ENCODE data around the gene GNAO1. TPM values are rescaled to one million over a fixed set of nuclear protein-coding genes. Genes with fewer than 3 reads are reported as not detected.

The GNAO1 gene
- total RNA-seq, 1 experiment from 2014 or later: 3.8 TPM

- H3K4me3 ChIP-seq (ENCODE audit: insufficient read depth, low read depth, low read length): no peak overlapping the region
- H3K36me3 ChIP-seq (replicated peaks; ENCODE audit: control insufficient read depth, insufficient read depth, low read length): no peaks in the 10 kb centered on the region
- H3K27me3 ChIP-seq (ENCODE audit: control insufficient read depth, insufficient read depth, low read length): no peaks in the 10 kb centered on the region
- DNase-seq: no peak
Measured at GRCh38 chr16:56261656-56262055, 70.4 kb downstream of the GNAO1 start.

GRCh38 chr16:56262148-56262547 lies 70.9 kb downstream of the GNAO1 start:
- no peaks in the 10 kb centered on the region for H3K27me3 ChIP-seq (ENCODE audit: control insufficient read depth, insufficient read depth, low read length)
- no peak for DNase-seq
- no peak overlapping the region for H3K4me3 ChIP-seq (ENCODE audit: insufficient read depth, low read depth, low read length)
- no peaks in the 10 kb centered on the region for H3K36me3 ChIP-seq (replicated peaks; ENCODE audit: control insufficient read depth, insufficient read depth, low read length)

GRCh38 chr16:56262551-56263245 lies 71.4 kb downstream of the GNAO1 start:
- no peak for DNase-seq
- Histone ChIP-seq H3K27me3 (ENCODE audit: control insufficient read depth, insufficient read depth, low read length) (no peaks in the 10 kb centered on the region), H3K4me3 (ENCODE audit: insufficient read depth, low read depth, low read length) (no peak overlapping the region), H3K36me3 (replicated peaks; ENCODE audit: control insufficient read depth, insufficient read depth, low read length) (no peaks in the 10 kb centered on the region)

- Histone ChIP-seq H3K4me3 (ENCODE audit: insufficient read depth, low read depth, low read length) (no peak overlapping the region), H3K36me3 (replicated peaks; ENCODE audit: control insufficient read depth, insufficient read depth, low read length) (no peaks in the 10 kb centered on the region), H3K27me3 (ENCODE audit: control insufficient read depth, insufficient read depth, low read length) (no peaks in the 10 kb centered on the region)
- DNase-seq: no peak
Measured at GRCh38 chr16:56263711-56264608, 72.7 kb downstream of the GNAO1 start.

DNA sequence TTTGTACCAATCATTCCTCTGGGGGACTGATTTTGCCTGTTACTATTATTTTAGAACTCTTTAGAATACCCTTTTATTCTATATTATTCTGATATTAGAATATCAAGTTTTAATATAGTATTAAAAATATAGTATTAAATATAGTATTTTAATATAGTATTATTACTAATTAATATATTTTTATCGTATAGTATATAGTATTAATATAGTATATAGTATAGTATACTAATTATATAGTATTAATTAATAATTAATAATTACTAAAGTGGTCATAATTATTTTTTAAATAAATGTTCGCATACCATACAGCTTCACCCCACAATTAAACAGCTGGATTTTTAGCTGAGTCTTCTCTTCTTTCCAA lies 73.3 kb downstream of the GNAO1 start:
- no peaks in the 10 kb centered on the region for H3K36me3 ChIP-seq (replicated peaks; ENCODE audit: control insufficient read depth, insufficient read depth, low read length)
- DNase-seq: no peak
- H3K27me3 ChIP-seq (ENCODE audit: control insufficient read depth, insufficient read depth, low read length): no peaks in the 10 kb centered on the region
- no peak overlapping the region for H3K4me3 ChIP-seq (ENCODE audit: insufficient read depth, low read depth, low read length)

DNA sequence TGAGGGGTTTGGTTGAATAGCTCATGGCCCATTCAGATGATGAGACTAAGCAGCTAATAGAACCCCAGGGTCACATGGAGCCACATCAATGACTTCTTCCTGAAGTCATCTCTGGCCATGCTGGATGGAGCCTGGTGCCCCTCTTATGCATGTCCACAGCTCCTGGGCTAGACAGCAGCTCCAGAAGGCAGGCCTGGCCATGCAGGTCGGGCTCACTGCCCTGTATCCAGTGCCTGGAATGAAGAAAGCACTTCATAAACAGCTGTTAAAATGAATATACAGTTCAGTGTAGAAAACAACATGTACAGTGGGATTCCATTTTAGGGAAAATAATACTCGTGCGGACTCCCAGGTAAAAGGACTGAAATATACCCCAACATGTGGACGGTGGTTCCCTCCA lies 73.9 kb downstream of the GNAO1 start:
- no peaks in the 10 kb centered on the region for H3K27me3 ChIP-seq (ENCODE audit: control insufficient read depth, insufficient read depth, low read length)
- no peak for DNase-seq

GRCh38 chr16:56265746-56266145 lies 74.5 kb downstream of the GNAO1 start:
- no peaks in the 10 kb centered on the region for H3K27me3 ChIP-seq (ENCODE audit: control insufficient read depth, insufficient read depth, low read length)
- no peak for DNase-seq
- H3K4me3 ChIP-seq (ENCODE audit: insufficient read depth, low read depth, low read length): no peak overlapping the region
- H3K36me3 ChIP-seq (replicated peaks; ENCODE audit: control insufficient read depth, insufficient read depth, low read length): no peaks in the 10 kb centered on the region

More for the DNA sequence above, 73.9 kb downstream of the GNAO1 start:
- Histone ChIP-seq H3K36me3 (replicated peaks; ENCODE audit: control insufficient read depth, insufficient read depth, low read length) (no peaks in the 10 kb centered on the region), H3K4me3 (ENCODE audit: insufficient read depth, low read depth, low read length) (no peak overlapping the region)

DNA sequence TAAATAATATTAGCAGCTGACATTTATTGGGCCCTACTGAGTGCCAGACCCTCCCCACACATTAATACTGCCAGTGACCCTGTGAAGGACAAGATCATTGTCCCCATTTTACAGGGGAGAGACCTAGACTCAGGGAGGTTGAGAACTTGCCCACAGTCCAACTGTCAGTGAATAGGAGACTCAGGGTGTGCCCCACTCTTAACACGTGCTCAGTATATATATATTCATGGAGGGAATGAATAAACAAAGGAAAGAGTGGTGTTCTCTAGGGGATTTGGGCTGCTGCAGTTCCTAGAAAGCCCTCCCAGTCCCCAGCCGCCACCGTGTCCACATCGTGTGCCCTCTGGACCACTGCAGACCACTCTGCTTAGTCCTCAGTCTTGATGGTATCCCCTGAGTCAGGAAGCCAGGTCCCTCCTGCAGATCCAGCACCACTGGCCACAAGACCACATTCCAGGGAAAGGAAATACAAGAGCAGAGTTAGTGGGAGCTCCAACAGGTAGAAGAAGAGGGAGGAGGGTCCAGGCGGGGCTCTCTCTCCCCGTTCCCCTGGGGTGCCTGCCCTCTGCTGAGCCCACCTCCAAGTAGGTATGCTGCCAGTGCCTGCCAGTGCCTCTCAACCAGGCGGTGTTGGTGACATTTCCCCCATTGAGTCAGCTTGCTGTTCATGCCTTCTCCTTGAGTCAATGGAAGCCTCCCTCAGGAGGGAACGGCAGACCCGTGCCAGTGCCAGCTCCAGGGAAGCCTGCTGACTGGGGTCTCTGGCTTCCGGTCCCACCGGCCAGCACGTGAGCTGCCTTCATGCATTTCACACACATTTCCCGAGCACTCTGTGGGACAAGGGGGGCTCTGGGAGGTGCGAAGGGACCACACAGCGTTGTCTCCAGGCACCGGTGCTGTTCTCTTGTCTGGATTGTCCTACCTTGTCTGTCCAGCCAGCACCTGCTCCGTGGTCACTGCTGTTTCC lies 75.6 kb downstream of the GNAO1 start:
- Histone ChIP-seq H3K36me3 (replicated peaks; ENCODE audit: control insufficient read depth, insufficient read depth, low read length) (no peaks in the 10 kb centered on the region), H3K27me3 (ENCODE audit: control insufficient read depth, insufficient read depth, low read length) (no peaks in the 10 kb centered on the region), H3K4me3 (ENCODE audit: insufficient read depth, low read depth, low read length) (no peak overlapping the region)
- no peak for DNase-seq

- DNase-seq: no peak
- Histone ChIP-seq H3K27me3 (ENCODE audit: control insufficient read depth, insufficient read depth, low read length) (no peaks in the 10 kb centered on the region), H3K36me3 (replicated peaks; ENCODE audit: control insufficient read depth, insufficient read depth, low read length) (no peaks in the 10 kb centered on the region), H3K4me3 (ENCODE audit: insufficient read depth, low read depth, low read length) (no peak overlapping the region)
Measured at GRCh38 chr16:56267888-56268287, 76.6 kb downstream of the GNAO1 start.

DNA sequence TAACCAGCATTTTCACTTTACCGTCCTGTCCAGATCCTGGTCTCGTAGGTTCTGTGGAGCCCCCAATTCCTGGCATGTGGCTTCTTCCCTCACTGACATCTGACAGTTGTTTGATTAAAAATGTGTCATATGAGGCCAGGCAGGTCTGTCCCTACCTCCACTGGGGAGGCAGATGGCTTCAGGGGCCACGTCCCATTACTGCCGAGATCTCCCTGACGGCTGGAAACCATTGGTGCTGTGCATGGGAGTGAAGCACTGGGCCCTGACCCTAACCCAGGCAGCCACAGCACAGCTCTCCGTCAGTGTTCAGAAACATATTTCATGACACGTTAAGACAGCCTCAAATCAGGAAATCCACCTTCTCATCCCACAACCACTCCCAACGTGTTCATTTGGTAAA lies 77.5 kb downstream of the GNAO1 start:
- H3K36me3 ChIP-seq (replicated peaks; ENCODE audit: control insufficient read depth, insufficient read depth, low read length): no peaks in the 10 kb centered on the region
- no peak for DNase-seq
- H3K4me3 ChIP-seq (ENCODE audit: insufficient read depth, low read depth, low read length): no peak overlapping the region
- H3K27me3 ChIP-seq (ENCODE audit: control insufficient read depth, insufficient read depth, low read length): no peaks in the 10 kb centered on the region

- H3K4me3 ChIP-seq (ENCODE audit: insufficient read depth, low read depth, low read length): no peak overlapping the region
- no peak for DNase-seq
- H3K27me3 ChIP-seq (ENCODE audit: control insufficient read depth, insufficient read depth, low read length): no peaks in the 10 kb centered on the region
- H3K36me3 ChIP-seq (replicated peaks; ENCODE audit: control insufficient read depth, insufficient read depth, low read length): no peaks in the 10 kb centered on the region
Measured at GRCh38 chr16:56269281-56269680, 78.0 kb downstream of the GNAO1 start.

GRCh38 chr16:56269811-56270684 lies 78.8 kb downstream of the GNAO1 start:
- Histone ChIP-seq H3K27me3 (ENCODE audit: control insufficient read depth, insufficient read depth, low read length) (no peaks in the 10 kb centered on the region), H3K36me3 (replicated peaks; ENCODE audit: control insufficient read depth, insufficient read depth, low read length) (no peaks in the 10 kb centered on the region), H3K4me3 (ENCODE audit: insufficient read depth, low read depth, low read length) (no peak overlapping the region)
- DNase-seq: peak; percentile 67

DNA sequence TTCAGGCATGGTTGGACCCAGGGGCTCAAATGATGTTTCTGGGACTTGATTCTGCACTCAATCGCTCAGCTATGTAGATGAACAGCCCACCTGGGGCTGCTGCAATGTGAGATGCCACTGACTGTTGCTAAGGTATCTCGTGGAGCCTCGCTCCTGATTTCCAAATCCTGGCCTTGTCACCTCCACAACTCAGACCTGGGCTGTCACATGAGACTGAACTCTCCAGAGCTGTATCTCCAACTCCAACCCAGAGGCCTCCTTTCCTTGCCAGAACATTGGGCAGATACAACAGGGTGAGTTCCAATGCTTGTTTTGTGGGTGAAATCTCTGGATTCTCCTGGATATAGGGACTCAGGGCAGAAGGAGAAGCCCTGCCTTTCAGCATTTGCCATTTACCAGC lies 79.5 kb downstream of the GNAO1 start:
- Histone ChIP-seq H3K27me3 (ENCODE audit: control insufficient read depth, insufficient read depth, low read length) (no peaks in the 10 kb centered on the region), H3K4me3 (ENCODE audit: insufficient read depth, low read depth, low read length) (no peak overlapping the region), H3K36me3 (replicated peaks; ENCODE audit: control insufficient read depth, insufficient read depth, low read length) (no peaks in the 10 kb centered on the region)
- no peak for DNase-seq

DNA sequence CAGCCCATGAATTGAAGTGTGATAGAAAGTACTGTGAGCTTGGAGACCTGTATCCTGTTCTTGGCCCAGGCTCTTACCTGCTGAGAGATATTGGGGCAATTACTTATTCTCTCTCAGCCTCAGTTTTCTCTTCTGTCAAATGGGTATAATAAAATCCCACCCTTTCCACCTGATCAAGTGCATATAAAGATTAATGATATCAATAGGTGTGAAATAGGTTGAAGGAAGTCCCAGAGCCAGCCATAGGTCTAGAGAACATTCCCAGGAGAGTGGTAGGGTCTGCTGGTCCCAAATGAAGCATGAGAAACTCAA lies 81.2 kb downstream of the GNAO1 start:
- no peak overlapping the region for H3K4me3 ChIP-seq (ENCODE audit: insufficient read depth, low read depth, low read length)

More for the DNA sequence above, 81.2 kb downstream of the GNAO1 start:
- Histone ChIP-seq H3K36me3 (replicated peaks; ENCODE audit: control insufficient read depth, insufficient read depth, low read length) (no peaks in the 10 kb centered on the region), H3K27me3 (ENCODE audit: control insufficient read depth, insufficient read depth, low read length) (no peaks in the 10 kb centered on the region)
- no peak for DNase-seq
